ENCODE data around the gene ITPR3. TPM values are rescaled to one million over a fixed set of nuclear protein-coding genes. Genes with fewer than 3 reads are reported as not detected.

ITPR3 gene
- total and polyA plus RNA-seq, 10 donors, result 9.9 to 95.6 (median 62.1) TPM

DNA sequence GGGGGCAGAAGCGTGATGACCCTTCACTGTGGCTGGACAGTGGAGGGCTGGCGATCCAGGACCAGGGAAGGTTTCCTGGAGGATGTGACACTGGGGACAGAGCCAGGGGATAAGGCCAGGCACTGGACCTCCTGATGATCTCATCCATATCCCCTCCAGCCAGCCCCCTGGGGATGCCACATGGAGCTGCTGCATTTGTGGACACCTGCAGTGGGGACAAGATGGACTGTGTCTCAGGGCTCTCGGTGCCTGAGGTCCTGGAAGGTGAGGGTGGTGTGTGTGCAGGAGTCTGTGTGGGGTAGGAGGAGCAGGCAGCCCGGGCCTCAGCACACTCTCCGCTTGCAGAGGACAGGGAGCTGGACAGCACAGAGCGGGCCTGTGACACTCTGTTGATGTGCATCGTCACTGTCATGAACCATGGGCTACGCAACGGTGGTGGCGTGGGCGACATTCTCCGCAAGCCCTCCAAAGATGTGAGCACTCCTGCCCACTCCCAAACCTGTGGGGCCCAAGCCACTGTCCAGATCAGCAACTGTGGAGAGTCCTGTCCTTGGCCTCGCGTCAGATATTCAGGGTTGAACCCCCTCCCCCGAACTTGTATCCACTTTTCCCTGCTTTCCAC lies 70.4 kb downstream of the ITPR3 start:
- peak overlapping the region in 5 of 8 donors; percentile 47 to 91 (median 82) for H3K27ac ChIP-seq
- peaks cover 0 to 95% (median 65%) of the 10 kb centered on the region in 6 donors for H3K36me3 ChIP-seq
- TF ChIP-seq POLR2A (IDR thresholded peaks at IDR 0.05), result no peak
- TF ChIP-seq, protein P1, sequence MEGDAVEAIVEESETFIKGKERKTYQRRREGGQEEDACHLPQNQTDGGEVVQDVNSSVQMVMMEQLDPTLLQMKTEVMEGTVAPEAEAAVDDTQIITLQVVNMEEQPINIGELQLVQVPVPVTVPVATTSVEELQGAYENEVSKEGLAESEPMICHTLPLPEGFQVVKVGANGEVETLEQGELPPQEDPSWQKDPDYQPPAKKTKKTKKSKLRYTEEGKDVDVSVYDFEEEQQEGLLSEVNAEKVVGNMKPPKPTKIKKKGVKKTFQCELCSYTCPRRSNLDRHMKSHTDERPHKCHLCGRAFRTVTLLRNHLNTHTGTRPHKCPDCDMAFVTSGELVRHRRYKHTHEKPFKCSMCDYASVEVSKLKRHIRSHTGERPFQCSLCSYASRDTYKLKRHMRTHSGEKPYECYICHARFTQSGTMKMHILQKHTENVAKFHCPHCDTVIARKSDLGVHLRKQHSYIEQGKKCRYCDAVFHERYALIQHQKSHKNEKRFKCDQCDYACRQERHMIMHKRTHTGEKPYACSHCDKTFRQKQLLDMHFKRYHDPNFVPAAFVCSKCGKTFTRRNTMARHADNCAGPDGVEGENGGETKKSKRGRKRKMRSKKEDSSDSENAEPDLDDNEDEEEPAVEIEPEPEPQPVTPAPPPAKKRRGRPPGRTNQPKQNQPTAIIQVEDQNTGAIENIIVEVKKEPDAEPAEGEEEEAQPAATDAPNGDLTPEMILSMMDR (IDR thresholded peaks at IDR 0.05 in 8 of 11, conservative IDR thresholded peaks at IDR 0.05 in 3 of 11), result no peak
- TF ChIP-seq POLR2AphosphoS5 (IDR thresholded peaks at IDR 0.05), result no peak
- no peaks in the 10 kb centered on the region for H3K27me3 ChIP-seq (replicated peaks in 1 of 7)
- H3K9me3 ChIP-seq, result no peaks in the 10 kb centered on the region
- no peak overlapping the region for H3K4me3 ChIP-seq
- H3K4me1 ChIP-seq, result peaks cover 44 to 68% (median 51%) of the 10 kb centered on the region in 6 donors
- no peak for DNase-seq
- intact Hi-C loops (cut with DNase I; ENCODE audit: low total_unique reads), result no loop called here
- 87 to 98% (median 90%) methylated on average over 13 to 15 of the region's 15 CpGs for WGBS, 5 donors

GRCh38 chr6:33692078-33692759 lies 71.1 kb downstream of the ITPR3 start:
- TF ChIP-seq POLR2AphosphoS5 (IDR thresholded peaks at IDR 0.05) (no peak), POLR2A (IDR thresholded peaks at IDR 0.05) (no peak)
- TF ChIP-seq, protein P1 (IDR thresholded peaks at IDR 0.05 in 8 of 11, conservative IDR thresholded peaks at IDR 0.05 in 3 of 11), result no peak
- no peaks in the 10 kb centered on the region for H3K9me3 ChIP-seq
- peaks cover 0 to 95% (median 59%) of the 10 kb centered on the region in 6 donors for H3K36me3 ChIP-seq
- H3K27me3 ChIP-seq (replicated peaks in 1 of 7), result no peaks in the 10 kb centered on the region
- no peak overlapping the region for H3K4me3 ChIP-seq
- WGBS, 5 donors, result 77 to 82% (median 80%) methylated on average over 9 to 12 of the region's 12 CpGs
- DNase-seq, result no peak
- peak overlapping the region; percentile 47 to 91 (median 81) for H3K27ac ChIP-seq
- H3K4me1 ChIP-seq, result peaks cover 48 to 73% (median 57%) of the 10 kb centered on the region in 6 donors
- intact Hi-C loops (cut with DNase I; ENCODE audit: low total_unique reads), result no loop called here

- H3K4me1 ChIP-seq, result peaks cover 54 to 78% (median 62%) of the 10 kb centered on the region in 6 donors
Observed at GRCh38 chr6:33692760-33693158, 71.6 kb downstream of the ITPR3 start.

More at GRCh38 chr6:33692760-33693158, 71.6 kb downstream of the ITPR3 start:
- Histone ChIP-seq H3K27me3 (replicated peaks in 1 of 7) (no peaks in the 10 kb centered on the region), H3K9me3 (no peaks in the 10 kb centered on the region), H3K36me3 (peaks cover 0 to 95% (median 56%) of the 10 kb centered on the region in 6 donors), H3K27ac (peak overlapping the region; percentile 47 to 91 (median 81)), H3K4me3 (no peak overlapping the region)
- peak; percentile 78 to 82 (median 78) for TF ChIP-seq POLR2AphosphoS5 (IDR thresholded peaks at IDR 0.05)
- TF ChIP-seq, protein P1 (IDR thresholded peaks at IDR 0.05 in 8 of 11, conservative IDR thresholded peaks at IDR 0.05 in 3 of 11), result no peak
- WGBS, 5 donors, result 4 to 30% (median 16%) methylated on average over 10 of the region's 10 CpGs
- peak; percentile 93 for DNase-seq
- intact Hi-C loops (cut with DNase I; ENCODE audit: low total_unique reads), result no loop called here

Data from spleen (tissue), 11 donors.